GM21423 (cell line): ENCODE results near the gene MMP24OS.
A peak's percentile ranks its signal among the peaks of the same experiment; 100 is the strongest.

Source experiments
- ATAC-seq: cut with Tn5 transposase; IDR thresholded peaks from one replicate; pipeline ENCODE4 v1.9.1; 2021; ENCODE audit warnings: mild to moderate bottlenecking, moderate library complexity; ENCODE audit not compliant: unreplicated experiment

The MMP24OS gene

DNA sequence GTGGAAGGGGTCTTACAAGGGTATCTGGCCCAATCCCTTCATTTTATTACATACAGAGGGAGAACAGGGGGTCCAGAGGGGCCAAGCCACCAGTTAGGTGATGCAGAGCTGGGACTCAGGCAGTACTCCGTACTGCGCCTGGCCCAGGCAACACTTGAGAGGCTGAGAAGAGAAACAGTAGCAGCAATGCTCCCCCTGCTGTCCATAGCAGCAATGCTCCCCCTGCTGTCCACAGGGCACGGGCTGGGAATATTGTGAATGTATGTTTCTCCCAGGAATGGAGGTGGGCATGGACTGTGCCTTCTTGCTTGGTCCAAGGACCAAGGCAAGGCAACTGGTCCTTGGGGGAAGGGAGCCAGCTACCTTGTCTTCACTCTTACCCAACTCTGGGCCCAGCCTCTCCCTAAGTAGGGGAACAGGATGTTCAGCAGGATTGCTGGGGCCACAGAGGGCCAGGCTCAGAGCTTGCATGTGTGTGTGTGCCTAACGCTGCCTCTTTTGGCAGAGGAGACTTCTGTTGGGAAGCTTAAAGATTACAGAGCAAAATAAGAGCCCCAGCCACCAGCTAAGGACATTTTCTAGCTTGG lies 29.1 kb upstream of the MMP24OS start:
- no peak for ATAC-seq

DNA sequence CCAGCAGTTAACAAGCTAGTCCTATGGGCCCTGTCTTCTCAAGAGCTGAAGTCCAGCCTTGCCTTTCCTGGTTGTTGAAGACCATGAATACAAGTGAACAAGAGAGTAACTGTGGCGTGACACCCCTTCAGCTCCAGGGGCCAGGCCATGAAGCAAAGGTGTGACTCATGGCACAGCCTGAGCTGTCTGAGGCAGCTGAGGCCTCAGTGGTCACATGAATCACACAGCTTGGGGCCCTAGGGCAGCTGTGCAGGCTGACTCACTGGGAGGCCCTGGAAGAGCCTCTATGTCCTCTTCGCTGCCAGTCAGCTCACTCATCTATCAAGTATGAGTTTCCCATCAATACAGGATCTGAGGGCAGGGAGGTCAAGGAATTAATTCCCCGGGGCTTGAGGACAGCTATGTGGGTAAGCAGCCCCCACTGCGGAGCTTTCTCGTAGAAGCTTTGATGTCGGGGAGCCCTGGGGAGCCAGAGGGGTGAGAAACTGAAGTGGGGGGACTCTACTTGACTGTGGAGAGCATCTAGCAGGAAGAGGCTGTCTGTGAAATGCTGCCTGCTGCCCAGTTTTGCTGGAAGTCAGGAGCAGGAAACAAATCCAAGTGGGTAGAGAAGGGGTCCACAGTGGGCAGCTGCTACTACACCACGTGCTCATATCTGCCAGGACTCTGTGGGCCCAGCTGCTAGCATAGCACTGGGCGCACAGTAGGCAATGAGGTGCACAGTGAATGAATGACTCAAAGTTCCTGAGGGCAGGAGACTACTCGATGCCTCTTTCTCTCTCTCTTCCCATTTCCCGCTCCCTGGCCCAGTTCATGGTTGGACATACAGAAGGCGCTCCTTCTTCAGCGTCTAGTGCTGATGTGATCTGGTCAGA lies 28.0 kb upstream of the MMP24OS start:
- ATAC-seq, result peak; percentile 36

DNA sequence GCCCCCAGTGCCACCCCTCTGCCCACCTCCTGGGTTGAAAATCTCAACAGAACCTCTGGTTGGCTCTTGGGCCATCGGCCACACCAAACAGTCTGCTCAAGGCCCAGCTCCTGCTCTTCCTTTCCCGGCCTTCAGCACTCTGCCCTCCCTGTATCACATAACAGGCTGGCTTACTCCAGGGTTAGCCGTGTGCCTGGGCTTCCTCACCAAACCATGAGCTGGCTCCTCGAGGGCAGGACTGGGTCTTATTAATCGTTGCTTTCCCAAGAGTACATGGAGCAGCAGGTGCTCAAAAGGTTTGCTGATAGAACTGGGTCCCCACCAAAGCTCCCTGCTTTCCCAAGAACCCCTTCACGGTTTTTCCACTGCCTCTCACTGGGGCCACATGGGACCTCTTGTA lies 27.0 kb upstream of the MMP24OS start:
- no peak for ATAC-seq

DNA sequence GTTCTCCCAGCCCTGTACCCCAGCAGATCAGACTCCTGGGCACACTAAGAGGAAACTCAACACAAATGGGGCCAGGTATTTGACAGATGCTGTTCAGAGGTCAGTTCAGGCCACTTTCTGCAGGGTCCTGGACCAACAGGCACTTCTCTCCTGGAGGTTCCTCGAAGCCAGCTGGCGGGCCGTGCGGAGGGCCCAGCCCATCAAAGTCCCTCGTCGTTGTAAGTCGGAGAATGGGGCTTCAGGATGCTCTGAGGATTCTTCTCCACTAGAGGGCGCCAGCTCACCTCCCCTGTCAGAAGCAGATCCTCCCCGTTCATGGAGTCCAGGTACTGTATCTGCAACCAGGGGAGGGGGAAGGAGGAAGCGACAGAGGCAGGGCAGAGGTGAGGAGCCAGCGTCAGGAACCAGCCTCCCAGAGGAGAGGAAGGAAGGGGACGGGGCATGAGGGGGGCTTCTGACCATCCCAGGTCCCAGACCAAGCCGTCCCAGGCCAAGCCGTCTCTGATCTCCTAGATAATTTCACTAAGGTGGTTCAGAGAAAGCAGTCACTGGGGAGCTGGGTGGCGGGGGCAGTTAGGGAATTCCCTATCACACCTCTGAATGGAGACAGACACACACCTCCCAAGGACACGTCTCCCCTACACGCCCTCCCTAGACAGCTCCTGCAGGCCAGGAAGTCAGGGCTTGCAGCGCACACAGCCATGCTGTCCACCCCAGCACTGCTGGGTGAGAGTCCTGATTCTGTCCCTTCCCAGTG lies 26.0 kb upstream of the MMP24OS start:
- ATAC-seq, result no peak

DNA sequence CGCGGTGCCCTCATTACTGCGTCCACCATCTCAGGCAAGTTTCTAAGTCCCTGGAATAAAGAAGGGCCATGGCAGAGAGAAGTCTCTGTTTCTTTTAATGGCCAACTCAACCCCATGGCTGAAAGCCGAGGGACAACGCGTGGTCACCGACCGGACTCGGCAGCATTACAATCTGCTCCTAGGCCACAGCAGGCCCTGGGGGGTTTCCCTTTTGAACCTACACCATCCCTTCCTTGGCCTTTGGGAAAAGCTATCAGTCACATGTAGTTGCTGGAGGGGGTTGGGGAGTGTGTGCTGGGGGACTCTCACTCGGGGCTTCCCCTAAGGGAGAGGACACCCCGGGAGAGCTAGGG lies 25.4 kb upstream of the MMP24OS start:
- no peak for ATAC-seq

DNA sequence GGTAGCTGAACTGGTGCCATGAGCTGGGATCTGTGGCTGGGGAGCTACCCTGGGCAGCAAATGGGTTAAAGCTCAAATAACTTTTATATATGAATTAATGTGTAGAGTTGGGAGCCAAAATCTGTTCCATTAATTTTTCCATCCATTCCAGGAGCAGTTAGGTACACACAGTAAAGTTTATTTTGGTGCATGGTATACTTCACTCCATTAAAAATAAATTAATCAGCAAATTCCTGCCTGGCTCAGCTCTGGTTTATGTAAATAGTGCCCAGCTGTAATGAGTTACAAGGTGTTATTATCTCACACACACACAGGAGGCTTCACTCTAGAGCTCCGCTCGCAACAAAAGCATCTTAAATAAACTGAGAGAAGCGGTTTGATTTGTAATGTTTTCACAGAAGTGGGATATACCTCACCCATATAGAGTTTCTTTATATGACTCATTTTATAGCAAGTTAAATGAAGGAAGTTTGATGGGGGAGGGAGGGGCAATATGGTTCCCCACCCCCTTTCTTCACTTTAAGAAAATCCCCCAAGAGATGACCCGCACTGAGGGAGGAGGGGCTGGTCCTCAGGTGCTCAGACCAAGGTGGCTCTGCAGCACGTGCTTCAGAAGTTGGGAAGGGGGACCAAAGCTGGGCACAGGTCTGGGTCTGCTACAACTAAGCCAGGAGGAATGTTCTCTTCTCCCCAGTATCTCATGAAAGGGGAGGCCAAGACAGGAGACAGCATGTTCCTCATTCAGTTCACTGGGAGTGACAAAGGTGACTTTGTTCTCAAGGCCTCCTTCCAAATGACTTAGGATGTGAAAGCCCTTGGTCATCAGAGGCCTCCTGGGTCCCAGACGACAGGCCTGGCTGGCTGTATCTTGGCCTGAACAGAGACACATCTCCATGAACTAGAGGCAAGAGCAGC lies 24.8 kb upstream of the MMP24OS start:
- ATAC-seq, result no peak

DNA sequence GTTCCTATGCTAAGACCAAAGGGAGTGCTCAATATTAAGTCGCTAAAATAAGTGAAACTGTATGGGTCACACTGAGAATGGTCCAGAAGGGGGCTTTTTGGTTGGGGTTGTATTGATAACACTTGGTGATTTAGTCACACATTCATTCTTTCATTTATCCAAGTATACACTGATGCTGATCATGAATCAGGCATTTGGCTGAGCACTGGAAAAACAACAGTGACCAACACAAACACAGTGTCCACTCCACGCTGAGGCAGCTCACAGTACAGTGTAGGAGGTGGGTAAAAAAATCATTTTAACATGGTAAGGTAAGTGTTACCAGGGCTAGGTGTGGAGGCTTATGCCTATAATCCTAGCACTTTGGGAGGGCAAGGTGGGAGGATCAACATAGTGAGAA lies 23.5 kb upstream of the MMP24OS start:
- no peak for ATAC-seq

DNA sequence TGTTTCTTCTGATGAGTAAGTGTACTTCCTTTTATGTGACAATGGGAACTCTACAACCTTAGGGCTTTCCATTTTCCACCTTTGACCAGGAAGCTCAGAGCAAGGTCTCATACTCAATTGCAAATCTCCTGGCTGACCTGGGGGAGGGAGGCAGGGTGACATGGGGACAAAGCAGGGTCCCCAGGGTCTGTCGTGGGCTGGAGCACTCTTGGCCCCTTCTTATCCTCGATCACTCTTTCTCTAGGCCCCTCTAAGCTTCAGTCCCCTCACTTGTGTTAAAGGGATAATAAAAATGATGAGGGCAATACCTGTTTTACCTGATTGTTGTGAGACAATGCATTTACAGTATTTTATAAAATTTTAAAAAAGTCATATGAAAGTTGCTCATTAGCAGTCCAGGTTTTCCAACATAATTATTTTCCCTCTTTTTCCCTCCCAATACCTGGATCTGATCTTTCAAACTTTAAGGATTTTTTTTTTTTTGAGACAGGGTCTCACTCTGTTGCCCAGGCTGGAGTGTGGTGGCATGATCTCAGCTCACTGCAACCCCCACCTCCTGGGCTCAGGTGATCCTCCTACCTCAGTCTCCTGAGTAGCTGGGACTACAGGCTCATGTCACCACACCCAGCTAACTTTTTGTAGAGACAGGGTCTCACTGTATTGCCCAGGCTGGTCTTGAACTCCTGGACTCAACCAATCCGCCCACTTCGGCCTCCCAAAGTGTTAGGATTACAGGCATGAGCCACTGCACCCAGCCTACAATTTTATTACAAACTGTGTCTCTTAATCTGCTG lies 22.7 kb upstream of the MMP24OS start:
- ATAC-seq, result no peak

DNA sequence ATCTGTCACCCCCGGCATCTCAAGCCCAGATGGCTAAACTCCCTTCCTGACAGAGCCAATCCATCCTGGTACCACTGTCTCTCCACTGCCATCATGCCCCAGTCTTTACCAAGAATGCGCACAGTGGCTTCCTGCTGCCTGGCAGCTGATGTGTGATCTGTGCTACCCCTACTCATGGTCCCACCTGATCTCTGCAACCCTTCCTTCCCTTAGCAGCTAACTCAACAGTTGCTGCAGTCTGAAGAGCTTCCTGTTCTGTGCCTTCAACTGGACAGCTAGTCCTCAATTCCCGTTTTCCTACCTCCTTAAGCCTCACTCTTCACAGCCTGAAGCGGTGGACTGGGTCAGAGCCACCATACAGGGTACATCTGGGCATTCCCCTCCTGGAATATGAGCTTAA lies 21.9 kb upstream of the MMP24OS start:
- ATAC-seq, result no peak

DNA sequence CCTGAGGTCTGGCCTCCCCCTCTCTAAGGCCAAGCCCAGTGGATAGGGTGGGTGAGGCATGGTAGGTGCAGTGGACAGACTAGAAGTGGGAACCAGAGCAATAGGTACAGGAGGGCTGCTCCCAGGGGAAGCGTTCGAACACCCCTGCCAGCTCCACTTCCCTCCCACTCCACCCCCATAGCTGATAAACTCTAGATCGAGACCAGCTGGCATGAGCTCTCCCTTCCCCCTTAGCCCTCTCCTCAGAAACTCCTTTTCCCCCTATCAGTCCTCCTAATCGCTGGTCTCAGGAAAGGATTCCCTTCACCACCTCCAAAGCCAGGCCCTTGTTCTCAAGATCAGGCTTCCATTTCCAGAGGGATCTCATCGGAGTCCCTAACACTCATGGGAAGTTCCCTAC lies 20.3 kb upstream of the MMP24OS start:
- no peak for ATAC-seq

DNA sequence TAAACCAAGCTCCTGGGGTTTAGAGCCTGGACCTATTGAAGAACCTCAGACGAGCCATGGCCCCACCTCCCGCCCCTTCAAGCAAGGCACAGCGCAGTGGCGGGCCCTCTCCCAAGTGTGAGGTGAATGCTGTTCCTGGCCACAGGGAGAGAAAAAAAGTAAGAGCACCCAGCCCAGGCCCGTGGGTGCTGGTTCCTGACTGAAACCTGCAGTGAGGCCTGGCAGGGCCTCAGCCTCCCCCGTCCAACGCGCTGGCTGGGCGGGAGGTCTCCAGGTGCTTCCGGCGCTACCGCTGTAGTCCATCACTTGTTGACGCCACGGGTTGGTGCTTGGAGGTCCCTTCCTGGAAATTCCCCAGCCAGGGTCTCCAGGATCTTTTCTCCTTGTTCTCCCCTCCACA lies 19.8 kb upstream of the MMP24OS start:
- ATAC-seq, result no peak

DNA sequence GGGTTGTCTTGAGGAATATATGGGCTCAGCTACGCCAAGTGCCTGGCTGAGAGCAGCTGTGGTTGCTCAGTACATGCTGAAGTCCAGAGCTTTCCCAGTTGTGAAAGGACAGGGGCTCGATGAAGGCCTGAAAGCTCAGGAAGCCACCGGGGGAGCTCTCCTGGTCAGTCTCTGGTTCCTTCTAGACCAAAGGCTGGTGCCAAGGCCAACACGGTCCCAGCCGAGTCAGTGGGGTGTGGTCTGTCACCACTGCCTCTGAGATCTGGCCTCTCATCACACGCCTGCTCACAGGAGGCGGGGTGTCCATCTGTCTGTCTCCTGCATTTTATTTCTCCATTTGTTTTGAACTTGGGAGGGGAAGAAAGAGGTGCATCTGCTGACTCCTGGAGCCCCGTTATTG lies 19.2 kb upstream of the MMP24OS start:
- ATAC-seq, result no peak

DNA sequence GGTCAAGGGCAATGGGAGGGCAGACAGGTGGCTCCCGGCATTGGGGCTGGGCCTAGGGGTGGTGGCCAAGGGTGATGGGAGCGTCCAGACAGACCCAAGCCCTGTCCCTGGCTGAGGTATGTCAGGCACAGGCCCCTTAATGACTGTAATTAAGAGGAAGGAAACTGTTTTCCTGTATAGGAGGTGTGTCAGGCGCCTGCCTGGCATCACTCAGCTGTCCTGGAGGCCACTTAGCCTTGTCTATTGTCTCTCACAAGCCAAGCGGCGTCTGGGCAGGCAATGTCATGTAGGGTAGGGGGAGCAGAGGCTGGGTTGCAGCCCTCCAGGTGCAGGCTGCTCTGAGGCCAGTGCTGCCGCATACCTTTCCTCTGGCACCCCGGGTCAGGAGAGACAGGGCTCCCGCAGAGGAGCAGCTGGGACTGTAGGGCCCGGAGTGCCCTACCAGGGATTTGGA lies 18.2 kb upstream of the MMP24OS start:
- ATAC-seq, result no peak

DNA sequence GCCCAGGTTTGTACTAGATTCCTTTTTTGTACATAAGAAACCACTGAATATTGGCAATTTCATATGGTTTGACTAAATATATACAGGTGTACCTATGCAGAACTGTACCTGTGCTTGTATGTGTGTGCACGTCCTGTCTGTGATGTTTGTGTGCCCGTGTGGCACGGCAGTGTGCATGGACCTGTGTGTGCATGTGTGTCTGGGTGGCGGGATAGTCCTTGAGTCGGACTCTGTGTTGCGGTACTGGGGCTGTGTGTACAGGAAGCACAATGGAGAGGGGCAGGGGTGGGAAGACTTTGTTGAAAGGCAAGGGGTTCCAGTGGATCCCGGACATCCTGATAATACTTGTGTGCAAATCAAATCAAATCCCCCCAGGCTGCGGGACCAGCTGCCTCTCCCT lies 17.8 kb upstream of the MMP24OS start:
- no peak for ATAC-seq

DNA sequence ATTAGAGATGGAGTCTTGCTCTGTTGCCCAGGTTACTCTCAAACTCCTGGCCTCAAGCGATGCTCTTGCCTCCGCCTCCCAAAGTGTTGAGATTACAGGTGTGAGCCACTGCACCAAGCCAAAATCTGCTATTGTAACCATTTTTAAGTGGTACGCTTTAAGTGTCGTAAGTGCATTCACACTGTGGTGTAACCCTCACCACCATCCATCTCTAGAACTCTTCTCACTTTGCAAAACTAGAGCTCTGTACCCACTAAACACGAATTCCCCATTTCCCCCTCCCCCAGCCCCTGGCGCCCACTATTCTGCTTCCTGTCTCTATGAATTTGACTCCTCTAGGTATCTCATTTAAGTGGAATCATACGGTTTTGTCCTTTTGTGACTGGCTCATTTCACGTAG lies 17.1 kb upstream of the MMP24OS start:
- ATAC-seq, result no peak

DNA sequence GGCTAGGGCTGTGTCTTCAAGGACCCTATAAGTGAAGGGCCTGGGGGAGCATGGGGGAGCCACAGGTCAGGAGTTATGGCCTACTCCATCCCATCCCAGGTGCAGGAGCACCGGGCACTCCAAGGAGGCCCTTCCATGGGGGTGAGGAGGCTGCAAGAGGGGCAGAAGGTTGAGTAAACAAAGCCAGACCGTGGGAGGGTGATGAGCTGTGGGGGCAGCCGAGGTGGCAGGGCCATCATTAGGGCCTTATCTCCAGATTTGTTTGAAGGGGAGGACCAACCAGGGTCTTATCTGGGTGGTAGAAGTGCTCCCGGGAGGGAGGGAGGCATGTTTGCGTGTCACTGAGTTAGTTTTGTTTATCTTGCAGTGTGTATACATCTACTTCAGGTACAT lies 16.4 kb upstream of the MMP24OS start:
- ATAC-seq, result no peak

DNA sequence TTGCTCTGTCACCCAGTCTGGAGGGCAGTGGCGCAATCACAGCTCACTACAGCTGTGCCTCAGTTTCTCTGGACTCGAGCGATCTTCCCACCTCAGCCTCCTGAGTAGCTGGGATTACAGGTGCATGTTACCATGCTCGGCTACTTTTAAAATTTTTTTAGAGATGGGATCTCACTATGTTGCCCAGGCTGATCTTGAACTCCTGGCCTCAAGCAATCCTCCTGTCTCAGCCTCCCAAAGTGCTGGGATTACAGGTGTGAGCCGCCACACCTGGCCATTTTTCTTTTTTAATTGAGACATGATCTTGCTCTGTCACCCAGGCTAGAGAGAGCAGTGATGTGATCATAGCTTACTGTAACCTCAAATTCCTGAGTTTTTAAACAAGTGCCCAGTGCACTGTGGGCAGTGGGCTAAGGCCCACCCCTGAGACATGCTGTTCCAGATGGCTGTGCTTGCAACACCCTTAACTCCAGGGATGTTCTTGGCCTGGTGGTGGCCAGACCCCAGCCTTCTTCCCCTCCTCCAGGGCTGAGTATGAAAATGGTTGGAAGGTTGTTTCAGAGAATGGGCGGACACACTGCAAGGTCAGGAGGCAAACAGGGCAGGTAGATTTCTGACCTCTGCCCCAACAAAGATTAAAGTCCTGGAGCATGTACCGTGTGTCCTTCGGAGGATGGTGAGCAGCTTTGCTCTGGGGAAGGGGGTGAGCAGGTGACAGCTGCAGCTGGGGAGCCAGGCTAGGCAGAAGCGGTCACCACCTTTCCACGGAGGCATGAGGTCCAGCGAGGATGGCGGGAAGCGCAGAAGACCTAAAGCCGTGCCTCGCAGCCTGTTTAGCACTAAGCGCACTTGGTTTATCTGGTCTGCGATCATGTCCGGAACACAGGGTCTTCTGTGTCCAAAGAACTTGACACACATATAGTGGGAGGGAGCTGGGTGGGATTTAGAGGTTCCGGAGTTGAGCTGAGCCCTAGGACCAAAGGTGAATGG lies 15.7 kb upstream of the MMP24OS start:
- no peak for ATAC-seq

DNA sequence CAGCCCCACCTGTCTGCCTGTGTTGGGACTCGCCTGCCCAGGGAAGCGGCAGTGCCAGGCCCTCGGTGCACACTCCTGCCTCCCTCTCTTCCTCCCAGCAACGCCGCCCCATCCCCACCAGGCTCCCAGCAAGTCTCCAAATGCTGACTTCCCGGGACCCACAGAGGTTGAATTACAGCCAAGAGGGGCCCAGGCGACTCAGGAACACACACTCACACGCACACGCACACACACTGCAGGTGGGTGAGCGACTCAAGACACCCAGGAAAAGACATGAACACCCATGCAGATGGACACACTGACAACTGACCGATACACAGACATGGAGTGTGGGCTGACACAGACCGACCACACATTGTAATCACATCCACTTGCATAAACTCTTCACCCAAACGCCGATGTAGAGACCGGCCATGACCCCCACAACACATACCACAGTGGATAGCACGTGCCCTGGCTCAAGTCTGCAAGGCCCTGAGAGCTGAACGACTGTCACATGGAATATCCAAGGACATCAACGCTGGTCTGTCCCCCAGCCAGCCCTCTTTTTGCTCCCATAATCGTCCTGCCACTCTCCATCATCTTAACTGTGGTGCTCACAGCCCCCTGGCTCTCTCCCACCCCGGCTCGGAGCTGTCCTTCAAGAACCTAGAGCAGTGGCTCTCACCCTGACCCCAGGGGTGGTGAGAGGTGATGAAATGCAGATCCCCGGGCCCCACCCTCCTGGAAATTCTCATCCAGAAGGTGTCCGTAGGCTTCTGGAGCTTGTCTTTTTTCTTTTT lies 14.8 kb upstream of the MMP24OS start:
- ATAC-seq, result no peak
